Measurements from ENCODE around the gene OSBPL8.

GRCh38 chr12:76303365-76303764 lies 256.2 kb downstream of the OSBPL8 start:
- TF ChIP-seq CTCF (IDR thresholded peaks at IDR 0.05) (no peak), POLR2AphosphoS5 (IDR thresholded peaks at IDR 0.05) (no peak)

All from sigmoid colon (tissue), 4 donors.